ENCODE measurements around the gene ZNF655.

GRCh38 chr7:99606531-99606930 lies 48.1 kb downstream of the ZNF655 start:
- TF ChIP-seq POLR2A (IDR thresholded peaks at IDR 0.05) (no peak), CTCF (IDR thresholded peaks at IDR 0.05) (no peak), POLR2AphosphoS5 (IDR thresholded peaks at IDR 0.05) (no peak)
